Heart left ventricle (tissue), 16 donors: ENCODE measurements around the gene DNMT1. TPM values are rescaled to one million over a fixed set of nuclear protein-coding genes. Genes with fewer than 3 reads are reported as not detected.

Experiments used
- ATAC-seq, 4 donors: fragments of 200-7000 bp; cut with Tn5 transposase; one replicate each; pipeline ENCODE4 v1.9.1; 2020 to 2022; ENCODE audit warnings: moderate library complexity in 4 of 4, mild to moderate bottlenecking in 3 of 4, moderate number of reproducible peaks in 1 of 4
- DNase-seq, 5 donors: peaks; one replicate each; pipeline ENCODE4 v3.0.0-alpha.2; 2020
- H3K27ac ChIP-seq, 12 donors: fragments of 200-600 bp; sonication (generic) in 4 of 12; one replicate each; pipeline versions ENCODE4 v1.5.0 to v1.8.0; 2016 to 2022; ENCODE audit warnings: mild to moderate bottlenecking in 2 of 12
- H3K27me3 ChIP-seq, 9 donors: fragments of 200-600 bp; sonication (generic) in 2 of 9; one replicate each; pipeline versions ENCODE4 v1.5.1 to v1.8.0; 2016 to 2022; ENCODE audit warnings: mild to moderate bottlenecking in 3 of 9
- H3K36me3 ChIP-seq, 9 donors: fragments of 200-600 bp; sonication (generic) in 2 of 9; one replicate each; pipeline versions ENCODE4 v1.5.0 to v1.8.0; 2018 to 2022; ENCODE audit warnings: mild to moderate bottlenecking in 2 of 9
- H3K4me1 ChIP-seq, 12 donors: fragments of 200-600 bp; sonication (generic) in 4 of 12; one replicate each; pipeline versions ENCODE4 v1.5.0 to v1.8.0; 2016 to 2022; ENCODE audit warnings: mild to moderate bottlenecking in 3 of 12
- H3K4me3 ChIP-seq, 12 donors: fragments of 200-600 bp; sonication (generic) in 4 of 12; one replicate each; pipeline versions ENCODE4 v1.5.0 to v1.8.0; 2017 to 2022; ENCODE audit warnings: mild to moderate bottlenecking in 9 of 12, moderate library complexity in 4 of 12
- H3K9me3 ChIP-seq, 12 donors: fragments of 200-600 bp; sonication (generic) in 4 of 12; one replicate each; pipeline versions ENCODE4 v1.5.0 to v1.8.0; 2016 to 2022; ENCODE audit warnings: mild to moderate bottlenecking in 1 of 12
- POLR2A ChIP-seq, 2 donors: fragments of 450-650 bp; IDR thresholded peaks; one replicate each; pipeline ENCODE4 v1.6.1; 2017; ENCODE audit warnings: antibody characterized with exemption in 2 of 2, mild to moderate bottlenecking in 2 of 2, moderate library complexity in 2 of 2
- WGBS, 4 donors: extraction: QIAGEN DNeasy Blood & Tissue Kit in 2 of 4; methylation state at CpG; one replicate each; pipeline versions ENCODE4 v1.1.5 to v1.1.7; 2013 to 2018; 5-methylcytosine and 5-hydroxymethylcytosine counted together
- intact Hi-C, 10 donors: fragments of 100-400 bp; cut with DNase I; formaldehyde crosslinking; loops; one replicate each; pipeline versions ENCODE4 v1.11.1 to v1.14.2; 2022
- polyA plus RNA-seq, 2 donors: library from polyadenylated mRNA; stranded (reverse); fragments of 200-250 nt; gene quantifications; one replicate each; pipeline ENCODE4 v1.2.3, GENCODE V29; 2013
- total RNA-seq, 9 donors: library from RNA; depleted of rRNA in 2 of 9; stranded (reverse); fragments of >200 nt in 2 of 9; fragmentation: NEBNext Ultra II Directional in 3 of 9; extraction: Animal tissue kit (Norgen Biotek cat#: 25700) in 3 of 9; gene quantifications; one replicate each; pipeline versions ENCODE4 v1.1.0 to v1.2.4, GENCODE V29; 2016 to 2023
- TF ChIP-seq, protein P1 (sequence below), 12 donors: fragments of 200-600 bp; sonication (generic) in 4 of 12; IDR thresholded peaks; one replicate each; pipeline versions ENCODE4 v1.5.0 to v1.8.0; 2018 to 2022; ENCODE audit warnings: antibody characterized with exemption in 12 of 12, mild to moderate bottlenecking in 5 of 12
- donor health status: ischemic (EF 13 %, LVEDD 7.1; RV severe dilation, severe dysfunction).
- donor health status: healthy with polysubstance abuse.
- donor health status: DM: no; HTN: yes; CAD: no.
- donor health status: DM: no; HTN: no; CAD: no.
- donor health status: ischemic (EF 25% LVEDD 6.9; RV normal size, moderate dysfunction).
- donor health status: ischemic (EF 25% LVEDD 5.7; RV mildly dilated, moderate dysfunction).
- donor health status: healthy.
- donor health status: DM: yes; HTN: yes; CAD: no.
- donor health status: ischemic (EF 35%, LVEDD 5.7; RV mildly dilated, moderate dysfunction).
- donor health status: nonischemic (EF 11% LVEDD 7.7; RV severe dilation, severe dysfunction).
- donor health status: DM: yes; HTN: yes; CAD: no.
- donor health status: PGD.
- donor health status: ischemic (EF 29% LVEDD 5.4; RV normal size, mild dysfunction).
- donor health status: nonischemic (EF 23%, LVEDD 6.1; RV moderate dilation, normal function).

DNMT1 gene
- total and polyA plus RNA-seq, 11 donors = 16.1 to 61.6 (median 25.0) TPM

DNA sequence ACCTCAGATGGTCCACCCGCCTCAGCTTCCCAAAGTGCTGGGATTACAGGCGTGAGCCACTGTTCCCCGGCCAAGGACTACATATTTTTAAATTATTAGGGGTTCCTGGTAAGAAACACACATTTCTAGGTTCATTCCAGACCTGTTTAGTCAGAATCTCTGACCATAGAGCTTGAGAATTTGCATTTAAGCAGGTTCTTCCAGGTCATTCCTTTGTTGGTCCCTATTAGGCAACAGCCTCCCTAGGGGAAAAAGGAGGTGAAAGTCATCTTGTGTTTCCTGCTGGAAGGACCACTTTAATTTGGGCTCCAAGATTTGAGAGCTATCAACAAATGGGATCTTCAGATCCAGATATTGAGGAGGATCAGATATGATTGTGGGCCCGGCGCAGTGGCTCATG is 20.0 kb upstream of the DNMT1 start:
- Histone ChIP-seq H3K27me3 (no peaks in the 10 kb centered on the region), H3K4me1 (peaks cover 0 to 12% (median 0%) of the 10 kb centered on the region in 12 donors), H3K9me3 (no peaks in the 10 kb centered on the region), H3K36me3 (no peaks in the 10 kb centered on the region), H3K4me3 (no peak overlapping the region), H3K27ac (no peak overlapping the region)
- WGBS, 4 donors = 82 to 98% (median 94%) methylated on average over 5 of the region's 5 CpGs
- no peak for TF ChIP-seq POLR2A (IDR thresholded peaks at IDR 0.05)
- TF ChIP-seq, protein P1, sequence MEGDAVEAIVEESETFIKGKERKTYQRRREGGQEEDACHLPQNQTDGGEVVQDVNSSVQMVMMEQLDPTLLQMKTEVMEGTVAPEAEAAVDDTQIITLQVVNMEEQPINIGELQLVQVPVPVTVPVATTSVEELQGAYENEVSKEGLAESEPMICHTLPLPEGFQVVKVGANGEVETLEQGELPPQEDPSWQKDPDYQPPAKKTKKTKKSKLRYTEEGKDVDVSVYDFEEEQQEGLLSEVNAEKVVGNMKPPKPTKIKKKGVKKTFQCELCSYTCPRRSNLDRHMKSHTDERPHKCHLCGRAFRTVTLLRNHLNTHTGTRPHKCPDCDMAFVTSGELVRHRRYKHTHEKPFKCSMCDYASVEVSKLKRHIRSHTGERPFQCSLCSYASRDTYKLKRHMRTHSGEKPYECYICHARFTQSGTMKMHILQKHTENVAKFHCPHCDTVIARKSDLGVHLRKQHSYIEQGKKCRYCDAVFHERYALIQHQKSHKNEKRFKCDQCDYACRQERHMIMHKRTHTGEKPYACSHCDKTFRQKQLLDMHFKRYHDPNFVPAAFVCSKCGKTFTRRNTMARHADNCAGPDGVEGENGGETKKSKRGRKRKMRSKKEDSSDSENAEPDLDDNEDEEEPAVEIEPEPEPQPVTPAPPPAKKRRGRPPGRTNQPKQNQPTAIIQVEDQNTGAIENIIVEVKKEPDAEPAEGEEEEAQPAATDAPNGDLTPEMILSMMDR (IDR thresholded peaks at IDR 0.05) = no peak
- intact Hi-C loops = no loop called here
- ATAC-seq = no peak
- no peak for DNase-seq

DNA sequence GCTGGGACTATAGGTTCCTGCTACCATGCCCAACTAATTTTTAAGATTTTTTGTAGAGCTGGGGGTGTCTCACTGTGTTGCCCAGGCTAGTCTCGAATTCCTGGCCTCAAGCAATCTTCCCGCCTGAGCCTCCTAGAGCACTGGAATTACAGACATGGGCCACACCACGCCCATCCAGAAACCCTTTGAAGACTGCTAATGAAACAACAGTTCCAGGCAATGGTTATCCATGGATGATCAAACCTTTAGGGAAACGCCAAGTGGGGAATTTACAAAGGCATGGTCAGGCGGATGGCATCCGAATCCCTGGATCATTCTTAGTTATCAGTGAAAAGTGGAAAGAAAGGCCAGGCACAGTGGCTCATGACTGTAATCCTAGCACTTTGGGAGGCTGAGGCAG is 16.9 kb upstream of the DNMT1 start:
- DNase-seq (no peak), ATAC-seq (no peak)
- Histone ChIP-seq H3K27me3 (no peaks in the 10 kb centered on the region), H3K36me3 (no peaks in the 10 kb centered on the region), H3K27ac (no peak overlapping the region), H3K4me3 (no peak overlapping the region), H3K9me3 (peaks cover 0 to 4% (median 0%) of the 10 kb centered on the region in 12 donors), H3K4me1 (peaks cover 0 to 22% (median 0%) of the 10 kb centered on the region in 12 donors)
- 91 to 95% (median 92%) methylated on average over 6 of the region's 6 CpGs for WGBS, 4 donors
- TF ChIP-seq, protein P1 (IDR thresholded peaks at IDR 0.05) = no peak
- TF ChIP-seq POLR2A (IDR thresholded peaks at IDR 0.05) = no peak
- intact Hi-C loops = no loop called here

DNA sequence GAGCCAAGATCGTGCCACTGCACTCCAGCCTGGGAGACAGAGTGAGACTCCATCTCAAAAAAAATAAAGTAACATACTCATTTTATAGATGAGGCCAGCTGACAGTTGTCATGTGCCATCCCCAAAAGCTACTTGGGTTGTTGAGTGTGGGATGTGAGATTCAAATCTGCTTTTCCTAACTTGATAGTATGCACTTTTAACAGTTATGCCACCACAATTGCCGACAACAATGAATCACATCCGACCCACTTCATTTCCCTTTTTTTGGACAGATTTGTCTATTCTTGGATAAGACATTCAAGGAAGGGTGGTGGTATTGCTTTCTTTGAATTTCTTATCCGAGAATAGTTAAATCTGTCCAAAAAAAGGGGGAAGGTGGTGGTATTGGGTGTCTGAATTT is 16.3 kb upstream of the DNMT1 start:
- no peak for TF ChIP-seq POLR2A (IDR thresholded peaks at IDR 0.05)
- TF ChIP-seq, protein P1 (IDR thresholded peaks at IDR 0.05) = no peak
- peaks cover 0 to 4% (median 0%) of the 10 kb centered on the region in 12 donors for H3K9me3 ChIP-seq
- ATAC-seq (no peak), DNase-seq (no peak)
- H3K36me3 ChIP-seq = no peaks in the 10 kb centered on the region
- intact Hi-C loops = no loop called here
- peak overlapping the region in 1 of 12 donors; percentile 43 for H3K27ac ChIP-seq
- no peaks in the 10 kb centered on the region for H3K27me3 ChIP-seq
- 83 to 86% (median 84%) methylated on average over 4 of the region's 4 CpGs for WGBS, 4 donors
- H3K4me1 ChIP-seq = peaks cover 0 to 22% (median 0%) of the 10 kb centered on the region in 12 donors
- no peak overlapping the region for H3K4me3 ChIP-seq

DNA sequence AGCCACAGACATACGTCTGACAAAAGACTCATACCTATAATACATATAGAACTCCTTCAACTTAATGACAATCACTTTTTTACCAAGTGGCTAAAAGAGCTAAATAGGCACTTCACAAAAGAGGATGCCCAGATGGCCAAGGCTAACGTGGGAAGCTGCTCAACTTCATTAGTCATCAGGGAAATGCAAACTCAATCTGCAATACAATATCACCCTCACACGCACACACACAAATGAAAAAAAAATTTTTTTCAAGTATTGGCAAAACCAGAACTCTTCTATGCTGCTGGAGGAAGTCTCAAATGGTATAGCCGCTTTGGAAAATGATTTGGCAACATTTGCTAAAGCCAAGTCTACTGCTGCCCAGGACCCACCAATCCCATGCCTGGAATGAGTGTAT is 14.6 kb upstream of the DNMT1 start:
- Histone ChIP-seq H3K4me1 (peaks cover 0 to 22% (median 0%) of the 10 kb centered on the region in 12 donors), H3K36me3 (no peaks in the 10 kb centered on the region), H3K27me3 (no peaks in the 10 kb centered on the region), H3K27ac (peak overlapping the region in 1 of 12 donors; percentile 43), H3K9me3 (peaks cover 0 to 4% (median 0%) of the 10 kb centered on the region in 12 donors), H3K4me3 (no peak overlapping the region)
- intact Hi-C loops = no loop called here
- no peak for ATAC-seq
- no peak for TF ChIP-seq POLR2A (IDR thresholded peaks at IDR 0.05)
- TF ChIP-seq, protein P1 (IDR thresholded peaks at IDR 0.05) = no peak
- WGBS, 4 donors = 70 to 78% (median 75%) methylated on average over 4 of the region's 4 CpGs
- DNase-seq = no peak
